Colonic mucosa (tissue), 4 donors: ENCODE data around the gene TESPA1. TPM values are rescaled to one million over a fixed set of nuclear protein-coding genes. Genes with fewer than 3 reads are reported as not detected.
A peak's percentile ranks its signal among the peaks of the same experiment; 100 is the strongest.

ENCODE experiments used
- DNase-seq: peaks from one replicate; pipeline ENCODE4 v3.0.0-alpha.2; 2020
- H3K27ac ChIP-seq: fragments of 200-600 bp; one replicate; pipeline ENCODE4 v1.8.0; 2021
- H3K27me3 ChIP-seq: fragments of 200-600 bp; one replicate; pipeline ENCODE4 v1.8.0; 2021
- H3K36me3 ChIP-seq: fragments of 200-600 bp; one replicate; pipeline ENCODE4 v1.8.0; 2021
- H3K4me1 ChIP-seq: fragments of 200-600 bp; one replicate; pipeline ENCODE4 v1.8.0; 2021; ENCODE audit warnings: mild to moderate bottlenecking
- H3K4me3 ChIP-seq: fragments of 200-600 bp; one replicate; pipeline ENCODE4 v1.8.0; 2021
- H3K9ac ChIP-seq, 2 donors: one replicate each; pipeline ENCODE4 v1.7.0; 2013; ENCODE audit warnings: control low read depth in 2 of 2, low read depth in 2 of 2, low read length in 2 of 2
- H3K9me3 ChIP-seq: fragments of 200-600 bp; one replicate; pipeline ENCODE4 v1.8.0; 2021
- CTCF ChIP-seq: fragments of 200-600 bp; IDR thresholded peaks from one replicate; pipeline ENCODE4 v1.8.0; 2022; ENCODE audit warnings: antibody characterized with exemption, mild to moderate bottlenecking
- intact Hi-C: fragments of 100-400 bp; cut with DNase I; formaldehyde crosslinking; loops from one replicate; pipeline ENCODE4 v1.14.1; 2022
- total RNA-seq, 2 donors: library from RNA; stranded (reverse); fragmentation: NEBNext Ultra II Directional in 1 of 2; extraction: Animal tissue kit (Norgen Biotek cat#: 25700) in 1 of 2; gene quantifications; one replicate each; pipeline ENCODE4 v1.2.1, GENCODE V29; 2021
- donor health status: healthy.
- donor health status: DM: no; HTN: no; CAD: no.
- donor health status: DM: no; HTN: no; CAD: no.

Gene TESPA1
- total RNA-seq, 2 donors from 2014 or later, result 0.82 to 1.6 TPM

GRCh38 chr12:54961190-54961589 lies 23.4 kb downstream of the TESPA1 start:
- intact Hi-C loops, result no loop called here
- Histone ChIP-seq H3K4me1 (no peaks in the 10 kb centered on the region), H3K9ac (no peak overlapping the region), H3K27me3 (no peaks in the 10 kb centered on the region), H3K9me3 (no peaks in the 10 kb centered on the region), H3K27ac (no peak overlapping the region), H3K36me3 (no peaks in the 10 kb centered on the region), H3K4me3 (no peak overlapping the region)
- no peak for TF ChIP-seq CTCF
- no peak for DNase-seq

- intact Hi-C loops, result loop anchor here (5.0 kb wide), 2 partner anchors 197 to 212 kb away; no protein-coding TSS in a partner anchor
- DNase-seq, result no peak
- Histone ChIP-seq H3K4me3 (no peak overlapping the region), H3K9me3 (no peaks in the 10 kb centered on the region), H3K9ac (no peak overlapping the region), H3K27me3 (no peaks in the 10 kb centered on the region), H3K4me1 (no peaks in the 10 kb centered on the region), H3K27ac (no peak overlapping the region), H3K36me3 (no peaks in the 10 kb centered on the region)
- no peak for TF ChIP-seq CTCF
Observed at GRCh38 chr12:54959291-54960018, 25.1 kb downstream of the TESPA1 start.

- peak; percentile 55 for DNase-seq
- intact Hi-C loops, result loop anchor here (5.0 kb wide), 2 partner anchors 196 to 211 kb away; no protein-coding TSS in a partner anchor
- Histone ChIP-seq H3K9ac (no peak overlapping the region), H3K27ac (no peak overlapping the region), H3K9me3 (no peaks in the 10 kb centered on the region), H3K36me3 (no peaks in the 10 kb centered on the region), H3K4me3 (no peak overlapping the region), H3K27me3 (no peaks in the 10 kb centered on the region), H3K4me1 (no peaks in the 10 kb centered on the region)
- TF ChIP-seq CTCF, result peak; percentile 57
Observed at GRCh38 chr12:54958048-54958658, 26.4 kb downstream of the TESPA1 start.

GRCh38 chr12:54956818-54957641 lies 27.5 kb downstream of the TESPA1 start:
- Histone ChIP-seq H3K27me3 (no peaks in the 10 kb centered on the region), H3K9ac (no peak overlapping the region), H3K9me3 (no peaks in the 10 kb centered on the region), H3K27ac (no peak overlapping the region), H3K36me3 (no peaks in the 10 kb centered on the region), H3K4me1 (no peaks in the 10 kb centered on the region), H3K4me3 (no peak overlapping the region)
- DNase-seq, result no peak
- intact Hi-C loops, result loop anchor here (2.0 to 5.0 kb wide), 3 partner anchors 102 to 210 kb away; partner anchors contain the start of gene MUCL1
- TF ChIP-seq CTCF, result no peak

GRCh38 chr12:54956322-54956721 lies 28.2 kb downstream of the TESPA1 start:
- H3K36me3 ChIP-seq, result no peaks in the 10 kb centered on the region
- intact Hi-C loops, result loop anchor here (2.0 to 5.0 kb wide), 3 partner anchors 102 to 209 kb away; partner anchors contain the start of gene MUCL1
- no peak overlapping the region for H3K27ac ChIP-seq
- H3K27me3 ChIP-seq, result no peaks in the 10 kb centered on the region
- H3K9ac ChIP-seq, result no peak overlapping the region
- no peak overlapping the region for H3K4me3 ChIP-seq
- H3K4me1 ChIP-seq, result no peaks in the 10 kb centered on the region
- no peaks in the 10 kb centered on the region for H3K9me3 ChIP-seq
- no peak for TF ChIP-seq CTCF
- no peak for DNase-seq
